Central memory CD8-positive, alpha-beta T cell (primary cell): ENCODE data around the gene ZDHHC9.

Source experiments
- ATAC-seq: fragments of 150-1000 bp; cut with Tn5 transposase; replicated peaks from 2 replicates; pipeline ENCODE4 v1.10.0; 2022; ENCODE audit warnings: mild to moderate bottlenecking, moderate FRiP score, moderate number of reproducible peaks; ENCODE audit not compliant: poor library complexity, severe bottlenecking; ENCODE audit errors: extremely low read depth
- DNase-seq, 2 donors: peaks; one replicate each; pipeline ENCODE4 v3.0.0; 2021; ENCODE audit warnings: low spot score in 2 of 2
- H3K27ac Mint-ChIP-seq: one replicate; pipeline ENCODE4 v1.8.0; 2022; ENCODE audit warnings: low read depth, mild to moderate bottlenecking, moderate library complexity, mixed read lengths
- H3K27me3 Mint-ChIP-seq: one replicate; pipeline ENCODE4 v1.8.0; 2022; ENCODE audit warnings: mixed read lengths
- H3K36me3 Mint-ChIP-seq: one replicate; pipeline ENCODE4 v1.8.0; 2022; ENCODE audit warnings: mild to moderate bottlenecking, moderate library complexity, mixed read lengths; ENCODE audit not compliant: insufficient read depth
- H3K4me1 Mint-ChIP-seq: one replicate; pipeline ENCODE4 v1.8.0; 2022; ENCODE audit warnings: mixed read lengths
- H3K4me3 Mint-ChIP-seq: one replicate; pipeline ENCODE4 v1.8.0; 2022; ENCODE audit warnings: mild to moderate bottlenecking, moderate library complexity, mixed read lengths
- H3K9me3 Mint-ChIP-seq: one replicate; pipeline ENCODE4 v1.8.0; 2022; ENCODE audit warnings: mixed read lengths

Gene ZDHHC9

DNA sequence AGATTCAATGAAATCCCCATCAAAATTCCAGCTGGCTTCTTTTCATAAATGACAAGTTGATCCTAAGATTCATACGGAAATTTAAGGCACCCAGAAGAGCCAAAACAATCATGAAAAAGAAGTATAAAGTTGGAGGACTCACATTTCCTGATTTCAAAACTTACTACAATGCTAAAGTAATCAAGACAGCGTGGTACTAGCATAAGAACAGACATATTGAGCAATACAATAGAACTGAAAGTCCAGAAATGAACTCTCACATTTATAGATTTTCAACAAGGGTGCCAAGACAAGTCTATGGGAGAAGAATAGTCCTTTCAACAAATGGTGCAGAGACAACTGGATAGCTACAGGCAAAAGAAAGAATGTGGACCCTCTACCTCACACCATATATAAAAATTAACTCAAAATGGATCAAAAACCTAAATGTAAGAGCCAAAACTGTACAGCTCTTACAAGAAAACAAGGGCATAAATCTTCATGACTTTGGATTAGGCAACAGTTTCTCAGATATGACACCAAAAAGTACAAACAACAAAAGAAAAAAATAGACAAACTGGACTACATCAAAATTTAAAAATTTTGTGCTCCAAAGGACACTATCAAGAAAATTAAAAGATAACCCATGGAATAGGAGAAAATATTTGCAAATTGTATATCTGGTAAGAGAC is 35.4 kb downstream of the ZDHHC9 start:
- no peak for DNase-seq
- Mint-ChIP-seq H3K27me3 (no peaks in the 10 kb centered on the region), H3K4me1 (peaks cover 11% of the 10 kb centered on the region), H3K4me3 (no peak overlapping the region), H3K9me3 (no peaks in the 10 kb centered on the region), H3K36me3 (peaks cover 3% of the 10 kb centered on the region), H3K27ac (no peak overlapping the region)
- no peak for ATAC-seq

DNA sequence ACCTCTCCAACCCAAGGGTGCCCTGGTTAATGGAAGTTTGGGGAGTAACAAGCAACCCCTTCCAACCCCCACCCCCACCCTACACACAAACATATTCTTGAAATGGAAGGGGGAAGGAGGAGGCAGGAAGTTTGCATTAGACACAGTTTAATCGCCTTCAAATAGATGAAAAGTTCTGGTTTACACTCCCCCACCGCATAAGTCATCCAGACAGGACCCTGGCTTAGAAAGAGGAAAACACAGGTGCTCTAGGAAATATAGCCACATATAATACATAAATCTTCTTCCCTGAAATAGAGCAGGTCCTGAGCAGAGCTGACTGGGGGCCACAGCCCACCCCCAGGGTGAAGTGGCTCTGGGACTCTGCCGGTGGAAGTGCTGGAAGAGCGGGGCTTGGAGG is 38.9 kb downstream of the ZDHHC9 start:
- DNase-seq: no peak
- H3K4me3 Mint-ChIP-seq: no peak overlapping the region
- H3K36me3 Mint-ChIP-seq: peaks cover 6% of the 10 kb centered on the region
- no peak for ATAC-seq
- H3K4me1 Mint-ChIP-seq: peaks cover 15% of the 10 kb centered on the region
- H3K27ac Mint-ChIP-seq: no peak overlapping the region
- H3K27me3 Mint-ChIP-seq: no peaks in the 10 kb centered on the region
- no peaks in the 10 kb centered on the region for H3K9me3 Mint-ChIP-seq

DNA sequence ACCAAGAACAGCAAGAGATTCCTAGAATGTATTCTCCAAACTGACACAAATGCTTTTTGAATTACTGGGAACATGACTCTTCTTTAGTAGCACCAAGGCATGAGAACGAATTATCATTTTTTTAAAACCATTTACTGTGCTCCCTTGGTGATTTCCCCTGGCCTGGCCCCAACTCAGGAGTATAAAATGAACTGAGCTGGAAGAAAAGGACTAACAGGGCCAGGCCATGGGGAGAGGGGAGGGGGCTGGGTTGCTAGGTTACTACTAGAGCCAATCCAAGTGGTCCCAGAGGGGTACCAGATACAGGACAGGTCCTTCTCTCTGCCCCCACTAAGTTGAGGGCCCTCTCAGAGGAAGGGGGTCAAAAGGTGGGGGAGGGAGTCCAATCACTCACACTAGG is 40.8 kb downstream of the ZDHHC9 start:
- Mint-ChIP-seq H3K27me3 (no peaks in the 10 kb centered on the region), H3K4me1 (peaks cover 13% of the 10 kb centered on the region), H3K4me3 (no peak overlapping the region), H3K27ac (no peak overlapping the region), H3K9me3 (no peaks in the 10 kb centered on the region), H3K36me3 (peaks cover 4% of the 10 kb centered on the region)
- ATAC-seq (no peak), DNase-seq (no peak)

DNA sequence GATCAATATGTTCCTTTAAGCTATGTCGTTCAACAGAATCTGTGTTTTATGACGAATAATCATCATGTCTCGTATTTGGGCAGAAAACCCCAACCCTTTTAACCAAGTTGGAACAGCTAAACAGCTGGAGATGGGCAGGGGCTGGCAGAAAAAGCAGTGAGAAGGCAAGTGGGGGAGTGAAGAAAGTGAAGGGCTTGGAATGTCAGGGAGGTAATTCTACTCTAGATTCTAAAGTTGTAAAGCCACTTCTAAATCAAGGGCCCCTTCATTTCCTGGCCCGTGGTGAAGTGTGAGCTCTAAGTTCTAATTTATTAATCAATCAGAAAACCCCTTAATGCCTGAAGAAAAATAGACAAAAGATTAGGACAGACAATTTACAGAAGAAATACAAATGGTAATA is 43.5 kb downstream of the ZDHHC9 start:
- H3K27me3 Mint-ChIP-seq: no peaks in the 10 kb centered on the region
- H3K9me3 Mint-ChIP-seq: no peaks in the 10 kb centered on the region
- no peak overlapping the region for H3K4me3 Mint-ChIP-seq
- no peak overlapping the region for H3K27ac Mint-ChIP-seq
- ATAC-seq (no peak), DNase-seq (no peak)
- H3K4me1 Mint-ChIP-seq: peaks cover 13% of the 10 kb centered on the region
- peaks cover 12% of the 10 kb centered on the region for H3K36me3 Mint-ChIP-seq

- Mint-ChIP-seq H3K9me3 (no peaks in the 10 kb centered on the region), H3K27me3 (no peaks in the 10 kb centered on the region), H3K27ac (no peak overlapping the region), H3K4me3 (no peak overlapping the region), H3K36me3 (peaks cover 21% of the 10 kb centered on the region), H3K4me1 (peaks cover 13% of the 10 kb centered on the region)
- DNase-seq: no peak
- ATAC-seq: no peak
These were observed 44.8 kb downstream of the ZDHHC9 start for GRCh38 chrX:129798888-129799287.

DNA sequence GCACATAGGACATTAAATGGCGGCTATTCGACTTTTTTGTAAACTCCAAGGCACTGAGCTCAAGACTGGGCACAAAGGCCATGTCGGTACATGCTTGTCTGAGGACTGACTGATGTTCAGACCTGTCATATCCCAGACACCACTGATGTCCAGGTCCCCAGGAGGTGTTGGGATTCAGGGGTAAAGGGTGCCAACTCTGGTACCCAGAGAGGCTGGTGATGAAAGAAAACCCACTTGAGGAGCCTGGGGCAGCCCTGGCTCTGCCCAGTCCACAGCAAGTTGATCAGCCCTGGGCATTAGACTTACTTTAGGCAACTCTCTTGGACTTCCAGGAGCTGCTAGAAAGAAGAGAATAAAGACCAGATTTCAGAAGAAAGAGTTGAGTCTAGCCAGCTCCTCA is 45.2 kb downstream of the ZDHHC9 start:
- no peak overlapping the region for H3K4me3 Mint-ChIP-seq
- peaks cover 24% of the 10 kb centered on the region for H3K36me3 Mint-ChIP-seq
- DNase-seq (no peak), ATAC-seq (no peak)
- peaks cover 13% of the 10 kb centered on the region for H3K4me1 Mint-ChIP-seq
- no peak overlapping the region for H3K27ac Mint-ChIP-seq
- H3K27me3 Mint-ChIP-seq: no peaks in the 10 kb centered on the region
- H3K9me3 Mint-ChIP-seq: no peaks in the 10 kb centered on the region

DNA sequence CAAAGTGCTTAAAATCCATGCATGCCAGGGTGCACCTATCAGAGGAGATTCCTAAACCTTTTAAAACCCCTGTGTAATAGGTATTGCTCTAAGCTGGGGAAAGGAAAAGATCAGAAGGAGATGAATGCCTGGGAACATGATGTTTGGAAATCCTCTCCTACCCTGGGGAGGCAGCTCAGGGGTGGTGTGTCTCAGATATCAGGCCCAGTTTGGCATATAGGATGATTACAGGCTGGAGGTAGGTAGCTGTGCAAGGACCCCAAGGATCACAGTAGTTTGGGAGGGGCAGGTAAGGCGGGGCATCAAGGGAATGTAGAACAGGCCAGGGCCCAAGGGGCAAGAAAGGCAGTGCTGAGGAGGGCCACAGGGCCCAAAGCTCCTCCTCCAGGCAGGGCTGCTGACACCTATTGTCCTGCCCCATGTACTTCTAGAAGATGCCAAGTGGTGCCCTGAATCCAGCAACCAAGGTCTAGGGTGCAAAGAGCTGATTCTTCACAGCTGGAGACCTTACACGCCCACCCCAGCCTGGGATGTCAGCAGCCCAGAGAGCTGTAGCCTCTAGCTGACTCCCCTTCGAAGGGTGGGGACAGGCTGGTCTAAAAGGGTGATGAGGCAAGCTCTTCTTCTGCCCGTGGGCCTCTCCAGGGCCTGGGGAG is 46.3 kb downstream of the ZDHHC9 start:
- ATAC-seq: no peak
- Mint-ChIP-seq H3K27me3 (no peaks in the 10 kb centered on the region), H3K4me3 (no peak overlapping the region), H3K4me1 (peaks cover 13% of the 10 kb centered on the region), H3K36me3 (peaks cover 32% of the 10 kb centered on the region), H3K9me3 (no peaks in the 10 kb centered on the region), H3K27ac (no peak overlapping the region)
- no peak for DNase-seq

DNA sequence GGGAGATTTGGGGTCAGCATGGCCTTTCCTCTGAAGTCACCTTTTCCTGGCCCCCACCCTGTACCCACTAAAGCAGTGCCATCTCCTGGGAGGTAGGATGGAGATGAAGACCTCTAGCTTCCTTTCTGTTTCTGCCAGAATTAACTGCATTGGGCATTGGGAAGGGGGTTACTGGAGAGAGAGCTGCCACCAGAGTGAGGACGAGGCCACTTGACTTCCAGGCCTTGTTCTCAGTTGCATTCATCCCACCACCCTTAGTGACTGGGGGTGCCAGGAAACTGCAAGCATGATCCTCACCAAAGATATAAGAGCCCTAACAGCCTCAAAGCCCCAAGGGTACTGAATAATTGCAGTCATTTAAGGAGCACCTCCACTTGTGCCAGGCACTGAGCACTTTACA is 48.1 kb downstream of the ZDHHC9 start:
- Mint-ChIP-seq H3K27ac (no peak overlapping the region), H3K27me3 (no peaks in the 10 kb centered on the region), H3K36me3 (peaks cover 46% of the 10 kb centered on the region), H3K4me3 (no peak overlapping the region), H3K4me1 (peaks cover 13% of the 10 kb centered on the region), H3K9me3 (no peaks in the 10 kb centered on the region)
- DNase-seq (no peak), ATAC-seq (no peak)

GRCh38 chrX:129793604-129794191 is 50.0 kb downstream of the ZDHHC9 start:
- Mint-ChIP-seq H3K36me3 (peaks cover 58% of the 10 kb centered on the region), H3K4me1 (peaks cover 3% of the 10 kb centered on the region), H3K27ac (no peak overlapping the region), H3K27me3 (no peaks in the 10 kb centered on the region), H3K4me3 (no peak overlapping the region), H3K9me3 (no peaks in the 10 kb centered on the region)
- ATAC-seq (no peak), DNase-seq (no peak)

DNA sequence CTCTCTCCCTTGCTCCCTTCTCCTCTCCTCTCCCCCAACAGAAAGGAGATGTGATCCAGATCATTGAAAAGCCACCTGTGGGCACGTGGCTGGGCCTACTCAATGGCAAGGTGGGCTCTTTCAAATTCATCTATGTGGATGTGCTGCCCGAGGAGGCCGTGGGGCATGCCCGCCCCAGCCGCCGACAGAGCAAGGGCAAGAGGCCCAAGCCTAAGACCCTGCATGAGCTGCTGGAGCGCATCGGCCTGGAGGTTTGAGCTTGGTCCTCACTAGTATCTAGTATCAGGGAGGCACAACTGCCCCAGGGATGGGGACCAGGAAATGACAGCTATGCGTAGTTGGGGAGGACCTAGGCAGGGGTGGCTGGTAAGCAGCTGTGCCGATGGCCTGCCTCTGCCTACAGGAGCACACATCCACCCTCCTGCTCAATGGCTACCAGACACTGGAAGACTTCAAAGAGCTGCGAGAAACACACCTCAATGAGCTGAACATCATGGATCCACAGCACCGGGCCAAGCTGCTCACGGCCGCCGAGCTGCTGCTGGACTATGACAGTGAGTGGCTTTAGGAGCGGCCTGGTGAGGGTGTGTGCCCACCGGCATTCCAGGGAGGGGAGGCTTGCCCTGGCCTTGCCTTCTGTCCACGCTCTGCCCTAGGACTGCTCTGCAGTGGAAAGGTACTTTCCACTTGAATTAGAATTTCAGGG is 50.9 kb downstream of the ZDHHC9 start:
- no peak overlapping the region for H3K4me3 Mint-ChIP-seq
- H3K27ac Mint-ChIP-seq: peak overlapping the region; percentile 29
- peaks cover 7% of the 10 kb centered on the region for H3K4me1 Mint-ChIP-seq
- DNase-seq (no peak), ATAC-seq (no peak)
- peaks cover 65% of the 10 kb centered on the region for H3K36me3 Mint-ChIP-seq
- H3K27me3 Mint-ChIP-seq: no peaks in the 10 kb centered on the region
- H3K9me3 Mint-ChIP-seq: no peaks in the 10 kb centered on the region

DNA sequence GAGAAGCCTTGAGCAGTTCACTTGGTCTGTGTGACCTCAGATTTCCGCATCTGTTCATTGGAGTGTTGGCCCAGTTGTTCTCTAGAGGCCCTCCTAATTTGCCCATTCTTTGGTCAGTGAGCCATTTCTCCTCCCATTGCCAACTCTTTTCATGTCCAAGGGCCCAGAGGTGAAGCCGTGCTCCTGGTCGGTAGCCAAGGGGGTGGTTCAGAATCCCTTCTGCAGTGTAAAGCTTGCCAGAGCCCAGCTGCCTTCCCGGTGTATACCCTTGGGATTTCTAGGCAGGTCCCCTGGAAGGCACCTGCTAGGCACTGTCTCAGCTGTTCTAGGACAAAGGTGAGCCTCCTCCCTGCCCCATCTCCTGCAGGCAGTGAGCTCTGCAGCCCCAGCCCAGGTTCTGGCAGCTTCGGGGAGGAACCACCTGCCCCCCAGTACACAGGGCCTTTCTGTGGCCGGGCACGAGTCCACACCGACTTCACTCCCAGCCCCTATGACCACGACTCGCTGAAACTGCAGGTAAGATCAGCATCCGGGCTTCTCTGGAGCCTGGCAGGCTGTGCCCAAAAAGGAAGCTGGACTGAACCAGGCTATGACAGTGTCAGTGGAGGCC is 51.6 kb downstream of the ZDHHC9 start:
- H3K36me3 Mint-ChIP-seq: peaks cover 70% of the 10 kb centered on the region
- H3K4me1 Mint-ChIP-seq: peaks cover 13% of the 10 kb centered on the region
- H3K27me3 Mint-ChIP-seq: no peaks in the 10 kb centered on the region
- no peaks in the 10 kb centered on the region for H3K9me3 Mint-ChIP-seq
- H3K4me3 Mint-ChIP-seq: no peak overlapping the region
- ATAC-seq (no peak), DNase-seq (no peak)
- no peak overlapping the region for H3K27ac Mint-ChIP-seq

DNA sequence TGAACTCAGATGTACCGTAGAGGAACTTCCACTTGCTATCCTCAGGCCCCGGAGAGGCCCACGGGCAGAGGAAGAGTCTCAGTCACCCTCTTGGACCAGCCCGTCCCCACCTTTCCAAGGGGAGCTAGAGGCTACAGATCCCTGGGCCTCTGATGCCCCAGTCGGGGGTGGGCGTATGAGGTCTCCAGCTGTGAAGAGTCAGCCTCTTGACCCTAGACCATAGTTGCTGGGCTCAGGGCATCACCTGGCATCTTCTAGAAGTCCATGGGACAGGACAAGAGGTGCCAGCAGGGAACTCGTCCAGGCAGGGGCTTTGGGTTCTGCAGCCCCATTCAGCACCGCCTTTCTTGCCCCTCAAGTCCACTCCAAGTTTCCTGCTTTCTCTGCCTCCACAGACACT is 52.4 kb downstream of the ZDHHC9 start:
- Mint-ChIP-seq H3K4me3 (no peak overlapping the region), H3K4me1 (peaks cover 21% of the 10 kb centered on the region), H3K27me3 (no peaks in the 10 kb centered on the region), H3K9me3 (no peaks in the 10 kb centered on the region), H3K36me3 (peaks cover 76% of the 10 kb centered on the region), H3K27ac (no peak overlapping the region)
- DNase-seq (no peak), ATAC-seq (no peak)
